KOPT-K1 (cell line): ENCODE results near the gene CAMK2N1.

Experiments used
- H3K27ac ChIP-seq: fragments of 200-600 bp; sonication (generic); 2 replicates; pipeline ENCODE4 v1.5.1; 2016; ENCODE audit warnings: antibody characterized with exemption, mild to moderate bottlenecking, low read depth, low read length; ENCODE audit not compliant: poor library complexity, severe bottlenecking
- H3K36me3 ChIP-seq: fragments of 200-600 bp; sonication (generic); 2 replicates; pipeline ENCODE4 v1.5.1; 2017; ENCODE audit warnings: antibody characterized with exemption, mild to moderate bottlenecking, low read length, moderate library complexity; ENCODE audit not compliant: insufficient read depth
- H3K9me3 ChIP-seq: fragments of 200-600 bp; sonication (generic); 2 replicates; pipeline ENCODE4 v1.5.1; 2017; ENCODE audit warnings: antibody characterized with exemption, low read length, mild to moderate bottlenecking; ENCODE audit not compliant: insufficient read depth, poor library complexity, severe bottlenecking

The CAMK2N1 gene

DNA sequence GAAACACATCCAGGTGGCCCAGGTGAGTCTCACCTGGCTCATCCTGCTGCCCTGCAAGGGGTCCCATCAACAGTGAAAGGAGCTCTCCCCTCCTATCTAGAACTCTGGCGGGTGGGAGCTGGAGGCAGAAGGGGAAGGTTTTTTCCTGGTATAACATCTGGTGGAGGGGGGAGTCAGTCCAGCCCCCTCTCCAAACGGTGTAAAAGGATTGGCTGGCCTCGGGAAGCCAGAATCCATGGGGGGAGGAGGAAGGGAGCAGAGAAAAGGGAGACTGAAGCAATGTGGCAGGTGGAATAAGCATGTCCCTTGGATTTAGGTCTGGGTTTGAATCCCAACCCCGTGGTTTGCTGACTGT is 1.2 kb upstream of the CAMK2N1 start:
- no peaks in the 10 kb centered on the region for H3K36me3 ChIP-seq
- H3K9me3 ChIP-seq = no peaks in the 10 kb centered on the region
- H3K27ac ChIP-seq = no peak overlapping the region

DNA sequence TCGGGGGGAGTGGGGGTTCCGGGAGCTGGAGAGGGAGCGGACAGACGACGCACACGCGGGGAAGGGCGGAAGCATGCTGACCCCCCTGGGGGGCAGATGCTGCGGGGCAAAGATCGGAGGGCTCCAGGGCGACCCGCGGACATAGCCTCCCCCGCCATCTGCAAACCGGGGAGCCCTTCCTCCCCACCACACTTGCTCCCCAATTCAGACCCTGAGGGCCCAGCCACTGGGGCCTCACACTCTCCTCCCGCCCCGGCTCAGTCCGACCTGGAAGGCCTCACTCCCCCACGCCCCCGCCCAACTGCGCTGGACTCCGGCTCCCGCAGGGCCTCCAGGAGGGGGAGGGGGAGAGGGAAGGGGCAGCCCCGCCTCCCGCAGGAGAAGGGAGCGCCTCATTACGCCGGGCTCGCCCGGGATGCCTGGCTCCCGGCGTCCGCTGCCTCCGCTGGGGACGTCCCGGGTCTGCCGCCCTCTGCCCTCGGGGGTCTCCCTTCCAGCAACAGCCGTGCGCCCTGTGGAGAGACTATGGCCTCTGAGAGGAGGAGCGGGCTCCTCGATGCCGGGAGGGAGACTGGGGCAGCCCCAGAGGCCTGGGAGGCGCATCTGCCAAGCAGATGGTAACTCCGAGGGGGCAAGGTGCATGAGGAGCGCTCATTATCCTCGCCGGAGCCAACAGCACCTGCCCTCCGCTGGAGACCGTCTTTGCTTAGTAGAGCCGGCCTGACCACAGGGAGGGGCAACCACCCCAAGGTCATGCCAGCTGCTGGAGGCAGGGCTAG is 636 bp upstream of the CAMK2N1 start:
- Histone ChIP-seq H3K9me3 (no peaks in the 10 kb centered on the region), H3K36me3 (no peaks in the 10 kb centered on the region), H3K27ac (no peak overlapping the region)

DNA sequence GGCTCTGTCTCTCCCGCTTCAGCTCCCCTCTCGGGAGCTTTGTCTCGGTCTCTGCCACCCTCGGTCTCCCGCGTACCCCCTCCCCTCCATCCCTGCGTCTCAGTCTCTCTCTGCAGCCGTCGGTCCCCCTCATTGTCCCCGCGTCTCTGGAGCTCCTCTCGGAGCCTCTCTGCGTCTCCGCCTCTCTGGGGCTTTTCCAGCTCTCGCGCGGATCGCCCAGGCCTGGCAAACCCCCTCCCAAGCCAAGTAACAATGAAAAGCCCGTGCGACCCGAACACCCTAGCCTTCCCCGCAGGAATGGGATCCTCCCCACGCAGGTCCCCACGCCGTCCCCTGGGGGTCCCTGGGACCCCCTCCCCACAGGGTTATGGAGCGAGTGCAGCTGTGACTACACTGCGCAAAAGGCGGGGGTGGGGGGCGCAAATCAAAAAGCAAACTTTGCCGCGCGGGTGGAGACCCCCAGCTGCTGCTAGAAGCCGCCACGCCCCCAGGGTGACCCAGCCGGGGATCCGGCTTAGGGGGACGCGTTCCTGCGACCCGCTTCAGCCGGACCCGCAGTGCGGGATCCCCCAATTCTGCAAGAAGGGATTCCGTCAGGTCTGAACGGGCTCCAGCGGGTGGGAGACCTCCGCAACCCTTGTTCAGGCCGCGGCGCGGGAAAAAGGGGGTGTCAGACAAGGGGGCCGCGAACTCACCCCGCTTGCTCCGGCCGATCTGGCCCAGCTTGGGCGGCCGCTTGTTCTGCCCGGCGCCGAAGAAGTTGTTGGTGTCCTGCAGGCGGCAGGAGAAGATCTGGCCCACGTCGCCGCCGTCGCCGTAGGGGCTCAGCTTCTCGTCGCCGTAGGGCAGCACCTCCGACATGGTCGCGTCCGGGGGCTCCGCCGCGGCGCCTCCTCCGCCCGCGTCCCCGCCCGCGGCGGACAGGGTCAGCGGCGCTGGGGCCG is 1.2 kb downstream of the CAMK2N1 start:
- no peaks in the 10 kb centered on the region for H3K9me3 ChIP-seq
- H3K27ac ChIP-seq = no peak overlapping the region
- H3K36me3 ChIP-seq = no peaks in the 10 kb centered on the region

DNA sequence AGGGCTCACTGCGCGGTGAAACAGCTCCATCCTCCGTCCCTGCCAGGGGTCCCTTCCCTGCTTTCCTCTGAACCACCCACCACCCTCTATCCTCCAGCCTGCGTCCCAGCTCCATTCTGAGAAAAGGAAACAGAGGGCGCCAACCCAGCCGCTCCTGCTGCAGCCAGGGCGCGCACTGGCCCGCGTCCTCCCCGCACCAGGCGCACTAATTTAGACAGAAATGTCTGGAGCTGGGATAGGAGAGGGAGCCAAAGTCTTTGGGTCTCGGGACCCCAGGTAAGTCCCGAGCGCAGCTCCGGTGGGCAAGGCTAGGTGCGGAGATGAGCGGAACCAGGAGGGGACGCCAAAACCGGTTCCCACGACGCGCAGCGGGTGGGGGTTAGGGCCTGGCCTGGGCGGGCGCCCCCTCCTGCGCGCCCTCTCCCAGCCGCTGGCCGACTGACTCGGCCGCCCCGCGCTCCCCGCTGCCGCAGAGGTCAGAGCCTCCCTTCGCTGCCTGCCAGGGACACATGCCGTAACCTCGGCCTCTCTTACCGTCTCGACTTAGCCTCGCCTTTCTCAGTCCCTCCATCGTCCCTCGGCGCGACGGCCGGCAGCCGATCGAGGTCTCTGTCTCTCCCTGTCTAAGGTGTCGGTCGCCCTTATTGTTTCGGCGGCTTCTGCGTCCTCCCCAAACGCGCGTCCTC is 2.0 kb downstream of the CAMK2N1 start:
- no peaks in the 10 kb centered on the region for H3K9me3 ChIP-seq
- no peak overlapping the region for H3K27ac ChIP-seq
- H3K36me3 ChIP-seq = no peaks in the 10 kb centered on the region

DNA sequence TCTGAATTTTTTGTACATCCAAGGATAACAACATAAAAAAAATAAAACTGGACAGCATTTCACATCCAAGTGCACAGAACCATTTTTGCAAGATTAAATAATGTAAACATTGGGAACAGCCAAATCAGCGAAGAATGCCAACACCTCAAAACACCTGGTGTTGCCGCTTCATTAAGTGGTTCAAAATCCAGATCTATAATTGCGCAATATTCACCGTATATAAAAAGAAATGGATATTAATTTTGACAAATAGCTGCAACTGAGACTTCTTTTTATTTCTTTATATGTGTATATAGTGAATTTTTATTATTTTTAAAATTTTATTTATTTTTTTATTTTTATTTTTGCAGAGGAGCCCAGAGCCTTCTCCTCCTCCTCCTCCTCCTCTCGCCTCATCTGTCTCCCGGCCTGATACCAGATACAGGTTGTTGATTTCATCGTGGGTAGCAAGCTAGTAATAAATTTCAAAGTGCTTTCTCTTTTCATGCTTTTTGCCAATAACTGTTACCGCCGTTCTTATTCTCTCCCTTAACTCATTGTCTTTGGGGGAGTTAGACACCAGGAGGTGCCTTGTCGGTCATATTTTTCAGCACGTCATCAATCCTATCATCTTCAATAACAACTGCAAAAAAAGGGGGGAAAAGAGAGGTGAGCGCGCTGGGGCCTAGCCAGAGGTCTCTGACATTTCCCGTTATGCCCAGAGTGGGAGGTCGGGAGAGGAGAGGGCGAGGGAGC is 2.7 kb downstream of the CAMK2N1 start:
- no peaks in the 10 kb centered on the region for H3K9me3 ChIP-seq
- no peaks in the 10 kb centered on the region for H3K36me3 ChIP-seq
- no peak overlapping the region for H3K27ac ChIP-seq

DNA sequence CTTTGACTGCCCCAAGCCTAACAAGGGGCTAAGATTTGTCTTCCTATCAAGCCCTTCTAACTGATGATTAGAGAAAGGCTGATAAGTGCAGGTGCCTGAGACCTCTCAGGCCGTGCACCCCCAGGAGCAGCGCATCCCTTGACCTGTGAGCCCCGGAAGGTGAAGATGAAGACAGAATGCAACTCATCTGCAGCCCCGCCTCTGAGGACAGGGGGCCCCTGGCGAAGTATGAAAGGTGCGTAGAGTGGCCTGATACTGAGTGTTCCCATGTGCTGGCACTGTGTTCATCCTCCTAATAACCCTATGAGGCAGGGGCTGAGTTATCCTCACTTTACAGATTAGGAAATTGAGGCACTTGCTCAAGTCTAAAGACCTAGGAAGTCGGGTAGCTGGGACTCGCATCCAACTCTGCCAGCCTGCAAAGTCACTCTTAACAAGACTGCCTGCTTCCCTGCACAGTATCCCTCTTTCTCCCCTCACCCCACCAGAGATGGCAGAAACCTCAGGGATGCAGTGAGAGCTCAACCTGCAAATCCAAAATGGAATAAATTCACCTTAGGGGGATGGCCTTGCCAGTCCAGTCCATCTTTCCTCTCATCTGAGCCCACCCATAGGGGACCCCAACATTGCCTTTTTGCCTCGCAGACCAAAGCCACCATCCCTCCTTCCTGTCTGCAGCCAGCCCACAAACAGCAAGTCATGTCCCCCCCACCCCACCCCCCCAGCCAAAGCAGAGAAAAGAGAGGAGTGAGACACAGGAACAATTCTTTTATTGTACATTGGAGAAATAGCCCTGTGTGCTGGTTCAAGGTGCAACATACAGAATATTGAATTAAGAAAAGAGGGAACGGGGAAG is 4.1 kb downstream of the CAMK2N1 start:
- Histone ChIP-seq H3K27ac (no peak overlapping the region), H3K9me3 (no peaks in the 10 kb centered on the region), H3K36me3 (no peaks in the 10 kb centered on the region)

DNA sequence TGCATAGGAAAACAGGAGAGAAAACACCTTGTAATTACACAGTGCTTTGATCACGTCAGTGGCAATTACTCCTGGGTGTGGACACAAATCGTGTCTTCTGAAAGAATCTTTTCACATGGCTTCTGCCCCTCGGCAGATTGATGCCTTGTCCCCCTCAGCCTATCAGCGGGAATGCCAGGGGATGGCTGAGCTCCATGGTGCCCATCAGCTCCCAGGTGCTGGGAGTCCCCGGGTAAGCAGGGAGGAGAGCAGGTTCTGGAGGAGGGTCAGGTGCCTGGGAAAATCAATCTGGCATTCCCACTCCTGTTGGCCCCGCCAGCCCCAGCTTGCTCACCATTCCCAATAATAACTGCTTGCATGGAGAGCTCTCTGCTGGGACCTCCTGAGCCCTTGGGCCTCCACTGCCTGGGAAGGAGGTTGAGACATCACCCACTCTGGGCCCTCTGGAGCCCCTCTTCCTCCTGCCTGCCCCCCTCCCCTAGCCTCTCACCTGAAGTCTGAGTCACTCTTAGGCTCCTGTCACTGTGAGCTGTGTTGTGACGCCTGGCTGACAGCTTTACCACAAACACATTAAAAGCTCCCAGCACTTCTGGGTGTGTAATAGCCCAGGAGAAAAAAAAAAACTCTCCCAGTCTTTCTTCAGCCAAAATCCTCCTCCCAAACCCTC is 4.9 kb downstream of the CAMK2N1 start:
- Histone ChIP-seq H3K27ac (no peak overlapping the region), H3K9me3 (no peaks in the 10 kb centered on the region), H3K36me3 (no peaks in the 10 kb centered on the region)

DNA sequence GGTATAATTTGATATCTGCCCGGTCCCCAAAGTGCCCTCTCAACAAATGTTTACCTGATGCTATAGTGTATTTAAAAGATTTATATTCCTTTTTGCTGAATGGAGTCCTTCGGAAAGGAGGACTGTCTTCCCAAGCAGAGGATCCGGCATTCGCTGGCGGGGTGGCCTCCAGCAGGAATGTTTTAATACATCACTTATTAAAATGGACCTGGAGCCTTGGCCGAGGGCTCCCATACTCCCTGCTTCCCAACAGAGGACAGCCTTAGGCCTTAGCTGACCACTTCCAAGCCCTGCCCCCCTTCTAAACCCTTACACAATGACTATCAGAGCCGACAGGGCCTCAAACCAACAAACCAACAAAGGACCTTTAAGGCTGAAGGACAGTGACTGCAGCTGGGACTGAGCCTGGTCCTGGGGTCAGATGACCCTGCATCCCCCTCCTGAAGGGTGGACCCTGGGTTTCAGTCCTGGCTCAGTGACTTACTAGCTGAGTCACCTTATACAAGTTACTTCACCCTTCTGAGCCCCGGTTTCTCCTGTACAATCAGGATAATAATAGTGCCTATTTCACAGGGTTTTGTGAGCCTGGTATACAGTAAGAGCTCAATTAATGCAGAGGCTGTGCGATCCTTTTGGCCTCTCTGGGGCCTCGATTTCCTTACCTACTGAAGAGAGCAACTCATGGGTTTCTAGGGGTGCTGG is 5.6 kb downstream of the CAMK2N1 start:
- H3K27ac ChIP-seq = no peak overlapping the region
- no peaks in the 10 kb centered on the region for H3K36me3 ChIP-seq
- H3K9me3 ChIP-seq = no peaks in the 10 kb centered on the region

DNA sequence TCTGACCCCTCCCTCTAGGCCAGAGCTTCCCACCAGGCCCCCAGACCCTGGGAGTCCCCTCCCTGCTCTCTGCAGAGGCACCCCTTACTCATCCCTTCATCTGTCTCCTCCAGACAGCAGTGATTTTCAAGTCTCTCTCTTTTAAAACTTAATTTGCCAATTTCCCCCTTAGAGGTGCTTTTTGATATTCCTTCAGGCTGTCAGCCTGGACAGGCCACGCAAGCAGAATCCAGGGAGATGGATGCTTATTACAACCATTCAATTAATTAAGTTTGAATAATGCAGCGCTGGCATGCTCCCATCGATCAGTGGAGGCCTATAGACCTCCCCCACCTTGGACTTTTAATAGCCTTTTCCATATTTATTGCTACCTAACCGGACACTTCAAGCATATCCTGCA is 6.2 kb downstream of the CAMK2N1 start:
- Histone ChIP-seq H3K36me3 (no peaks in the 10 kb centered on the region), H3K9me3 (no peaks in the 10 kb centered on the region), H3K27ac (no peak overlapping the region)

DNA sequence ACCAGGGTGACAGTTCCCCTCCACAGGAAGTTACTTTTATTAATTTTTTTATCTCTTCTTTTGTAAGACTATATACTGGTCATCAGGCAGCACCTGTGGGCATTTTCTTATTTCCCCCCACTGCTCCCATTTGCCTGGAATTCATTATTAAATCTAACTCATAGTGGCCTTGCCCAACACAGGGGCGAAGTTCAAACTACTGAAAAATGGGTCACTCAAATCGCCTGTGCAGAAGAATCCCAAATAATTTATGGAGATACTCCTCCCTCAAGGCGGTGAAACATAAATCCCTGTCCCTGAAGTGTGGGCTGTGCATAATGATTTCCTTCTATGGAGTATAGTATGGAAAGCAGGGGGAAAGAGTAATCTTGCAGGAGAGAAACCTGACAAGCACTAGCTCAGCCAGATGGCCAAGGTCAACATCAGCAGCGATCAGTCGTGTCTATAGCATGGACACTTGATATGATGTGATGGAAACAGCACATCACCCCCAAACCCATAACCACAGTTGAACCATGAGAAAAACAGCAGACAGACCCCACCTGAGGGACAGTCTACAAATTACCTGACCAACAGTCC is 7.9 kb downstream of the CAMK2N1 start:
- Histone ChIP-seq H3K36me3 (no peaks in the 10 kb centered on the region), H3K9me3 (no peaks in the 10 kb centered on the region), H3K27ac (no peak overlapping the region)

DNA sequence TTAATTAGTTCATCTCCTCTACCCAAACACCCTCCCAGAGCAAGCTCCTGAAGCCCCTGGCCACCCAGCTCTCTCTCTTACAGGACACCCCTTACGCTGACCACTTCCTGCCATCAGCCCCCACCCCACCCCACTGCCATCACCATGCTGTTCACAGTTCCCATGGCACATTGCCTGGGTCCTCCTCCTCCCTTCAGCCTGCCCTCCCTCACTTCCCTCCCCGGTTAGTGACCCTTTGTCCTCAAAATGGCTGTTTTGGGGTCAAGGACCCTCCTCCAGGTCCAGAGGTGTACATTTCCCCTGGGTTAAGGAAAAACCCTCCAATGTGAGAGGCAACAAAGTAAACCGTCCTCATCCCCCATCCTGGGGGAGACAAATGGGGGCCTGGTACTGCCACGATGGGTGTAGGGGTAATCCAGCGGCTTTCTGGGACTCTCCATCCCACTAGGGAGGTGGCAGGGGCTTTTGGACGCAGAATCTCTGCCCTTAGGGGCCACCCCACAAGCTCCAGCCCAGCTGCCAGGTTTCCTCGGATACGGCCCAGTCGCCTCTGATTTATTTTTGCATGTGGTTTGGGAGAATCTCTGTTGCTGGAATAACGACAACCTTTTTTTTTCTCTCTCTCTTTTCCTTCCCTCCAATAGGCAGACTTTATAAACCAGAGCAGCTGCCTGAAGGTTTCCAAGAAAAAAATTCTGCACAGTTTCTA is 8.5 kb downstream of the CAMK2N1 start:
- no peaks in the 10 kb centered on the region for H3K36me3 ChIP-seq
- no peaks in the 10 kb centered on the region for H3K9me3 ChIP-seq
- H3K27ac ChIP-seq = no peak overlapping the region

DNA sequence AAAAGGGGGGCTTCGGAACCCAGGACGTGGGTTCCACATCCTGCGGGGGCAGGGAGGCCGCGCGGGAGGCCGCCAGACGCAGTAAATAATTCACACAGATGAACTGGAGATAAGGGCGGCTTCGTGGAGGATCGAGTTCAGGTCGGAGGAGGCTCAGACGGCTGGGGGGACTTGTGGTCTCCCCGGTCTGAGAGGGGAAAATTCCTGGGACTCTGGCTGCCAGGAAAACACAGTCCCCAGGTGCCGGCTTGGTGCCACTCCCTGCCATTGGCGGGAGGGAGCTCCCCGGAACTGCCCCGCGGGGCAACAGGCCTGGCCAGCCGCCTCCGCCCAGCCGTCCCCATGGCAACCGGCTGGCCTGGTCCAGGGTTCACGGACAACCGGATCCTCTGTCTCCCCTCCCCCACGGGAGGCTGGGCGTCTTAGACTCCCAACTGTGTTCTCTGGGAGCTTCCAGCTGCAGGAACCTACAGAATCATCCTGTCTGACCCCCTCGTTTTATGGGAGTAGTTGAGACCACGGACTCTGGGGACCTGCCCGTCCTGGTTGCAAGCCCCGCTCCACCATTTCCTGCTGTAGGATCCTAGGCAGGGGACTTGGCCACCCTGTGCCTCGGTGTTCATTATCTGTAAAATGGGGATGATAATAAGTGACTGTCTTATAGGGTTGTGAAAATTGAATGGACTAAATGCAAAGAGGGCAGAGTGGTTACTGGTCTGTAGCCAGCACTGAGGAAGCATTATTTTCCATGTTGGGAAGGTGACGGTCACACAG is 9.6 kb downstream of the CAMK2N1 start:
- H3K27ac ChIP-seq = no peak overlapping the region
- H3K9me3 ChIP-seq = no peaks in the 10 kb centered on the region
- no peaks in the 10 kb centered on the region for H3K36me3 ChIP-seq
